Measurements from ENCODE around the gene LGALSL. TPM values are rescaled to one million over a fixed set of nuclear protein-coding genes. Genes with fewer than 3 reads are reported as not detected.
"Not testable (repeated sequence)": the region's sequence is repeated elsewhere in the genome, so short reads cannot be mapped to it uniquely, and the experiment has no call there.

LGALSL gene
- total RNA-seq, 1 experiment from 2014 or later: 20.3 TPM

DNA sequence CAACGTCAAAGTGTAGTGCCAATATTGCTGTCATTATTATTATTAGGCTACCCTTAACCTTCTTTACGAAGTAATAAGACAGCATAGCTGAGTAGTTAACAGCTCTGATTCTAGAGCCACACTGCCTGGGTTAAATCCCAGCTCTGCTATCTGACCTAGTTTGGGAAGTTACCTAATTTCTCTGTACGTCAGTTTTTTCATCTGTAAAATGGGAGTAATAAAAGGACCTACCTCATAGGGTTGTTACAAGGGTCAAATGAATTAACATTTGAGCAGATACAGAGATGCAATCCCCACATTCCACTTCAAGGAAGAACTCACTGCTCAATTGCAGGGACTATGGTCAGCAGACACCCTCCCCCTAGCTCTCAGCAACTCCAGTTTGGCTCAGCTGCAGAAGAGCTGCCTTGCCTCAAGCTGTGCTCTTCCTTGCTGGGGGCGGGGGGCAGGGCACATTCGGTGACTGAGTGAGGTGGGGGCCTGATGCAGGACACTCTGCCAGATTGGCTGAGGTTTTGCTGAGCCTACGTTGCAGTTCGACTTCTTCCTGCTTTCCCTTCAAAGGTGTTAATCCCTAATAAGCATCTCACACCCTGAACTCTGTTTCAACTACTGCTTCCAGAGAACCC lies 11.0 kb upstream of the LGALSL start:
- DNase-seq (ENCODE audit: low spot score): no peak

DNA sequence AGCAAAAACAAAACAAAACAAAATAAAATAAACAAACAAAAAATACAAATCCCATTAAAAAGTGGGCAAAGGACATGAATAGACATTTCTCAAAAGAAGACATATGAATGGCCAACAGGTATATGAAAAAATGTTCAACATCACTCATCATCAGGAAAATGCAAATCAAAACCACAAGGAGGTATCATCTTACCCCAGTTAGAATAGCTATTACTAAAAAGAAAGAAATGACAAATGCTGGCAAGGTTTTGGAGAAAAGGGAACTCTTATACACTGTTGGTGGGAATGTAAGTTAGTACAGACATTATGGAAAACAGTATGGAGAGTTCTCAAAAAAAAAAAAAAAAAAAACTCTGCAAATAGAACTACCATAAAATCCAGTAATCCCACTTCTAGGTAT lies 8.0 kb upstream of the LGALSL start:
- DNase-seq (ENCODE audit: low spot score): not testable (repeated sequence)

- DNase-seq (ENCODE audit: low spot score): peak; percentile 16
Observed at GRCh38 chr2:64447317-64448040, 6.5 kb upstream of the LGALSL start.

DNA sequence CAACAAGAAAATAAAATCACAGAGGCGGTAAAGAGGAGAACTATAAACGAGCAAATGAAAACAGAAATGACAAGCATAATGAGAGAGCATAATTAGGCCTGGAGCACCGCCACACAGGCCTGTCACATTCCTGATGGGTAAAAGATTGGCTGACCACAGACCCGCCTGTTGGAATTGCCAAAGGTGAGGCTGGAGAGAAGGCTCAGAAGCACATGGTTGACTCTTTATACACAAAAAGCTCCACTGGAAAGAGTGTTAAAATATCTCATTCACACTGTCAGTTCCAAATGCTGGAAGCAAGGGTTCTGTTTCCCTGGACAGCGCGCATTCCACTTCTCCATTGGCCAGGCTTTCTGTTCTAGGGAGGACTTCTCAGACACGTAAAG lies 5.9 kb upstream of the LGALSL start:
- DNase-seq (ENCODE audit: low spot score): peak; percentile 4

- no peak for DNase-seq (ENCODE audit: low spot score)
Observed at GRCh38 chr2:64451051-64451450, 2.9 kb upstream of the LGALSL start.

DNA sequence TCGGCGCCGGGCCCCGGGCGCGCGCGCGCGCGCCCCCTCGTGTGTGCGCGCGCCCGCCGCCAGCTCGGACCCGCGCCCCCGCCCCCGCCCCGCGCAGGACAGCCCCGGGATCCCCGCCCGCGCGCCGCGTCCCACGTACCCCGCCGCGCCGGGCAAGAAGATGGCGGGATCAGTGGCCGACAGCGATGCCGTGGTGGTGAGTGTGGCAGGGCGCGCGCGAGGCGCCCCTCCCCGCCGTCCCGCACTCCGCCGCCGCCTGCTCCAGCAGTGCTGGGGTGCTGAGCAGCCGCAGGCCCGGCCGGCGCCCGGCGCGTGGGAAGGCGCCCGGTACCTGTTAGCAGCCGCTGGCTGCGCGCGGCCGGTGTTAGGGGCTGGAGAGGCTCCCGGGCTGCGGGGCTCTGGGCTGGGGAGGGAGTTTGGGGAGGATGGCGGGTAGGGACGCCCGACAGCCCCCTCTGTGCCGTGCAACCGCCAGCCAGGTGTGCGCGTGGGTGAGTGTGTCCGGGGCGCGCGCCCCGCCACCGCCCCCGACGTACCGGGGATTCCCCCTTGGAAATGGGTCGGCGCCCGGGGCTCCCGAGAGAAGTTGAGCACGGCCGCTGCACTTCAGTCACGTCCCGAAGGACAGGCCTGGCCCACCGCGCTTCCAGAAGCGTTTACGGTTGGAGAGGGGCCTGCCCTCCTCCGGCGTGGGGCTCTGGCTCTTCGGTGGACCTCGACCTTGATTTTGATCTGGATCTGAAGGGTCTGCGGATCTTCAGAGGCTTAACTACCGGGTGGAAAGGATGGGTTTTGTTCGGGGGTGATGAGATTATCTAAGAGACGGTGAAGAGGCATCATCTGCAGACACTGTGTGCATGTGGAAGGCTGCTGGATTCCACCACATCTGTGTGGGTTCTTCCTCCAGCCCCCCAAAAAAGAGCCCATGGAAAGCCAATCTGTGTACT lies 697 bp downstream of the LGALSL start:
- peak; percentile 19 for DNase-seq (ENCODE audit: low spot score)

DNA sequence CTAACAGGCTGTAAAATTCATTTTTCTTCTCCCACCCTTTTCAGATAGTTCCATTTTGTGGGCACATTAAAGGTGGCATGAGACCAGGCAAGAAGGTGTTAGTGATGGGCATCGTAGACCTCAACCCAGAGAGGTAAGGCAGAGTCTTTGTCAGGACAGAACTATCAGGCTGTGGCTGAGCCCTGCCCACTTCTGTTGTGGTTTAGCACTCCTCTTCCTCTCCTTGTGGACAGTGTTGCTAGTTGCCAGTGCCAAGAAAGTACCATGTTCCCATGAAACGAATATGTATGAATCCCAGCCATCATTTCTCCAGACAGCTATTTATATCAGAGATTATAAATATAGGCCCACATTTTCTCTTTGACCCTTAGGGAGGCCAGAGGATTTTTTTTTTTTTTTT lies 1.6 kb downstream of the LGALSL start:
- DNase-seq (ENCODE audit: low spot score): peak; percentile 31

GRCh38 chr2:64456293-64456692 lies 2.3 kb downstream of the LGALSL start:
- no peak for DNase-seq (ENCODE audit: low spot score)

DNA sequence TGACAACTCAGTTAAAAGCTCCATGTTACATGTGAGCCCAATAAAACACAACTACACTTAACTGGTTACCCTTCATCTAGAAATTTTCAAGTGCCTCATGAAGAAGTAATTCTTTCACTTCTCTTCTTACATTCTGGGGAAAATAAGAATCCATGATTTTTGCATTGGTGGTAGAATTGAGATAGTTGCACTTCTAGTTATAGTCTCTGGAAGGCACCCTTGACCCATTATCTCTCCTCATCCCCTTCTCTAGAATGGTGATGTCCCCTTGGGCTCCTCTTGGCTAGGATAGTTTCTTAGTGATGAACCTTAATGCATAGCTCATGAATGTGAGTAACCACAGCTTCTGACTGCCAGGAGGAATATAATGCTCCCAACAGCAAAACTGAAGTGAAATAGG lies 3.6 kb downstream of the LGALSL start:
- no peak for DNase-seq (ENCODE audit: low spot score)

GRCh38 chr2:64459575-64459974 lies 5.6 kb downstream of the LGALSL start:
- DNase-seq (ENCODE audit: low spot score): no peak

DNA sequence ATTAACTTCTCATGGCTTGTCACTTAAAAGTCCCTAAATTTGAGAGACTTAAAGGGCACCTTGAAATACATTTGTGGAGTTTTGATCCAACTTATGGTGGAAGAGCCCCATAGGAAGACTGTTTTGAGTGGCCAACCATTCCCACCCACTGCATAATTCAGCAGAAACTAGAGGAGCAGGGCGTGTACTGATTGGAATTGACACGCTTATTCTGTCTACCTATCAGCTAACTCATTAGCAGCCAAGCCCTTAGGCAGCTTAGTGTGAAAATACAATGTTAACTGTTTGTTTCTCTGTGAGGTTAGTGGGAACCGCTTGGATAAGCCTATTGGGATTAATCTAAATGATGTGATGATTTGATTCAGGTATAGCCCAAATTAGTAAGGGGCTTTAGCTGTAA lies 6.4 kb downstream of the LGALSL start:
- DNase-seq (ENCODE audit: low spot score): no peak

- no peak for DNase-seq (ENCODE audit: low spot score)
Observed at GRCh38 chr2:64461271-64462058, 7.5 kb downstream of the LGALSL start.

GRCh38 chr2:64462171-64462570 lies 8.2 kb downstream of the LGALSL start:
- no peak for DNase-seq (ENCODE audit: low spot score)

GRCh38 chr2:64462940-64463700 lies 9.2 kb downstream of the LGALSL start:
- DNase-seq (ENCODE audit: low spot score): no peak

- peak; percentile 84 for DNase-seq (ENCODE audit: low spot score)
Observed at GRCh38 chr2:64463781-64464180, 9.8 kb downstream of the LGALSL start.

DNA sequence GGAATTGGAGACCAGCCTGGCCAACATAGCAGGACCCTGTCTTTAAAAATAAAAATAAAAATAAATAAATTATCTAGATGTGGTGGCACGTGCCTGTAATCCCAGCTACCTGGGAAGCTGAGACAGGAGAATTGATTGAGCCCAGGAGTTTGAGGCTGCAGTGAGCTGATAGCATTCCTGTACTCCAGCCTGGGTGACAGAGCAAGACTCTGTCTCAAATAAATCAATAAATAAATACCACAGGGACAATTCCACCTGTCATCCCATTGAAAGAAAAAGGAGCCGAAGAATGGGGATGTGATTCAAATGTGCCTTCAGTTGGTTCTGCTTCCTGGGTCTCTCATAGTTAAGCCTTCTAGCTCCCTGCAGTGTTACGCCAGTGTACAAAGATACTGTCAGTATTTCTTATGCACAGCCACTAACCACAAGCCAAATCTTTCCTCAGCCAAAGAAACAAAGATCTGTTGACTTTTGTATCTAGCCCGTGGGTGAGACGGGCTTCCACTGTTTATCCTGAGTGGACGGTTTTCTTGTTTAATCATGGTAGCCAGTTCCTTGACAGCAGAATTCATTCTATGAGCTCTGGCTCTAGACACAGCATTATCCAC lies 12.6 kb downstream of the LGALSL start:
- DNase-seq (ENCODE audit: low spot score): no peak

GRCh38 chr2:64467096-64467843 lies 13.3 kb downstream of the LGALSL start:
- DNase-seq (ENCODE audit: low spot score): no peak

DNA sequence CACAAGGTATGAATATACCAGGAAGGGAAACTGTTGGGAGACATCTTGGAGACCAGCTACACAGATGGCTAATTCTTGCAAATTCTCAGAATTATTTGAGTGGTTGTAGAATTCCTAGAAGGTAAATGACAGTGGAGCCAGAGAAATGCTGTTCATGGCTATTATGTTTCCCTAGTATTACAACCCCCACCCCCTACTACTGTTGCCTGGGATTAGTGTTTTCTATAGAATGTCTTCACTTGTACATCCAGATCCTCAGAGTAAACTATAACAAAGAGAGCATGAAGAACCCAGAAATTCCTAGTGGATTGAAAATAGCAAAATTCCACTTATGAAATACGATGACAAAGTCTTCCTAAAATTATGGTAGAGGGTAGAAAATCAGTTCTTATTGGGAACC lies 15.3 kb downstream of the LGALSL start:
- no peak for DNase-seq (ENCODE audit: low spot score)

DNA sequence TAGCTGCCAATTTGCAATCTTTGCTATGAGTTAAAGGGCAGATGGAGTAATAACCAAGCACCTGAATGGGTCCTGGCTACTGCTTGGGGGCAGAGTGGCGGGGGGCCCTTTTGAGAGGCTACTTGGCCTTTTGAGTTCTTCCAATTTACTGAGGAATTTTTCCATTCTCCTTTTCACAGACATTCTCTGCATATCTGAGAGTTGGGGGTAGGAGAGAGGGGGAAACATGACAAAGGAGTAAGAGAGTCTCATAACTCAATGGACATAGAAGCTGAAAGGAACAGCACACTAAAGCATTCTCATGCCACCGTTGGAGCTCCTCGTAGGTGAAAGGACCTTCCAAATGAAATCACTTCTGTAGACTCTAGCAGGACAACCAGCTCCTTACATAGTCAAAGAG lies 16.1 kb downstream of the LGALSL start:
- no peak for DNase-seq (ENCODE audit: low spot score)

DNA sequence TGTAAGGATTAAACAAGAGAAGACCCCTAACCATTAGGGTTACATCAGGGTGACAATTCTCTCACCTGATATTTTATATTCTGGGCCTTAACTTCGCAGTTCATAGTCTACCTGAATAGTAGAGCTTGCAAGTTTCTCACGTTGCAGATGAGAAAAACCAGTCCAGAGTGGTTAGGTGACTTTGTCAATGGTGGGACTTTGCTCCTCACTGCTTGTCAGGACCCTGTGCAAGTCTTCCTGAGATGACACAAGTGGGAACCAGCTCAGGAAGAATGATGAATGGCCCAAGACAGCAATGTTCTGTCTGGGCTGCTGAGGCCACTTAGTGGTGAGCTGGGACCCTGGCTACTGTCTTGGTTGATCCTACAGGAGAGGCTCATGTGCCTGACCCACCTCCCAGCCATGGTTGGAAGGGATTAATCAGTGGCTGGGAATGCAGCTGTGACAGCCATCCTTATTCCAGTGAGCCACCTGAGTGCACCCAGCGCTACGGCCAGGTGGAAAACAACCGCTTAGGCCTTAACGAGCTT lies 16.9 kb downstream of the LGALSL start:
- DNase-seq (ENCODE audit: low spot score): no peak

All from A172 (cell line).